H9 (cell line): ENCODE measurements around the gene ZFAND3. TPM values are rescaled to one million over a fixed set of nuclear protein-coding genes. Genes with fewer than 3 reads are reported as not detected.
A peak's percentile ranks its signal among the peaks of the same experiment; 100 is the strongest.

Source experiments
- DNase-seq: peaks from one replicate; pipeline ENCODE4 v3.0.0-alpha.2; 2017
- H2AFZ ChIP-seq: one replicate; pipeline ENCODE4 v1.6.1; 2013; ENCODE audit warnings: mild to moderate bottlenecking, low read length, control low read depth, moderate library complexity
- H2AK5ac ChIP-seq: 2 replicates; pipeline ENCODE4 v1.6.1; 2013; ENCODE audit warnings: low read length, control low read depth, mixed read lengths; ENCODE audit not compliant: insufficient read length
- H2BK120ac ChIP-seq: one replicate; pipeline ENCODE4 v1.6.1; 2013; ENCODE audit warnings: low read depth, mild to moderate bottlenecking, low read length, control low read depth, inconsistent platforms; ENCODE audit not compliant: poor library complexity, severe bottlenecking
- H2BK12ac ChIP-seq: 2 replicates; pipeline ENCODE4 v1.6.1; 2013; ENCODE audit warnings: low read length, control low read depth, mixed read lengths, low read depth; ENCODE audit not compliant: insufficient read length
- H2BK15ac ChIP-seq: 2 replicates; pipeline ENCODE4 v1.6.1; 2013; ENCODE audit warnings: low read depth, low read length, control low read depth
- H2BK20ac ChIP-seq: one replicate; pipeline ENCODE4 v1.6.1; 2013; ENCODE audit warnings: low read depth, mild to moderate bottlenecking, low read length, control low read depth, inconsistent platforms; ENCODE audit not compliant: poor library complexity, severe bottlenecking
- H2BK5ac ChIP-seq: 2 replicates; pipeline ENCODE4 v1.6.1; 2013; ENCODE audit warnings: low read length, control low read depth, mixed read lengths; ENCODE audit not compliant: insufficient read length
- H3K14ac ChIP-seq: 2 replicates; pipeline ENCODE4 v1.6.1; 2013; ENCODE audit warnings: low read length, control low read depth; ENCODE audit not compliant: insufficient read depth
- H3K18ac ChIP-seq: 2 replicates; pipeline ENCODE4 v1.6.1; 2013; ENCODE audit warnings: low read depth, mild to moderate bottlenecking, mixed read lengths, low read length, control low read depth; ENCODE audit not compliant: insufficient read length
- H3K23ac ChIP-seq: 2 replicates; pipeline ENCODE4 v1.6.1; 2013; ENCODE audit warnings: low read length, control low read depth, mixed read lengths, low read depth; ENCODE audit not compliant: insufficient read length
- H3K23me2 ChIP-seq: 2 replicates; pipeline ENCODE4 v1.6.1; 2013; ENCODE audit warnings: low read depth, mild to moderate bottlenecking, mixed read lengths, low read length, control low read depth; ENCODE audit not compliant: insufficient read length, poor library complexity, severe bottlenecking
- H3K27ac ChIP-seq: 2 replicates; pipeline ENCODE4 v1.5.1; 2013; ENCODE audit warnings: low read length, control low read depth, mixed read lengths, low read depth; ENCODE audit not compliant: insufficient read length
- H3K27me3 ChIP-seq: 2 replicates; pipeline ENCODE4 v1.6.1; 2013; ENCODE audit warnings: low read length, control low read depth, inconsistent platforms; ENCODE audit not compliant: insufficient read depth
- H3K4ac ChIP-seq: 2 replicates; pipeline ENCODE4 v1.6.1; 2013; ENCODE audit warnings: low read depth, mild to moderate bottlenecking, control low read depth, inconsistent platforms, low read length, moderate library complexity
- H3K4me1 ChIP-seq: 2 replicates; pipeline ENCODE4 v1.6.1; 2013; ENCODE audit warnings: low read length, control low read depth, inconsistent platforms; ENCODE audit not compliant: insufficient read depth
- H3K4me2 ChIP-seq: 2 replicates; pipeline ENCODE4 v1.6.1; 2013; ENCODE audit warnings: low read length, control low read depth, mixed read lengths; ENCODE audit not compliant: insufficient read length, insufficient read depth
- H3K56ac ChIP-seq: 2 replicates; pipeline ENCODE4 v1.6.1; 2013; ENCODE audit warnings: low read depth, mild to moderate bottlenecking, mixed read lengths, low read length, control low read depth; ENCODE audit not compliant: insufficient read length
- H3K79me1 ChIP-seq: 2 replicates; pipeline ENCODE4 v1.6.1; 2013; ENCODE audit warnings: low read depth, mild to moderate bottlenecking, moderate library complexity, low read length, control low read depth, inconsistent platforms; ENCODE audit not compliant: insufficient read depth, poor library complexity, severe bottlenecking
- H3K79me2 ChIP-seq: 2 replicates; pipeline ENCODE4 v1.6.1; 2013; ENCODE audit warnings: low read length, control low read depth, inconsistent platforms; ENCODE audit not compliant: insufficient read depth
- H3K9ac ChIP-seq: 2 replicates; pipeline ENCODE4 v1.6.1; 2013; ENCODE audit warnings: low read length, control low read depth, mixed read lengths; ENCODE audit not compliant: insufficient read length; ENCODE audit errors: extremely low read depth
- H3K9me3 ChIP-seq: one replicate; pipeline ENCODE4 v1.6.1; 2013; ENCODE audit warnings: low read depth, low read length, inconsistent platforms; ENCODE audit not compliant: control insufficient read depth
- H3T11ph ChIP-seq: one replicate; pipeline ENCODE4 v1.6.1; 2013; ENCODE audit warnings: mild to moderate bottlenecking, low read length, control low read depth, inconsistent platforms
- H4K20me1 ChIP-seq: one replicate; pipeline ENCODE4 v1.6.1; 2013; ENCODE audit not compliant: control insufficient read depth, insufficient read length, insufficient read depth
- H4K5ac ChIP-seq: 2 replicates; pipeline ENCODE4 v1.6.1; 2013; ENCODE audit warnings: low read depth, mild to moderate bottlenecking, mixed read lengths, low read length, control low read depth; ENCODE audit not compliant: insufficient read length
- H4K8ac ChIP-seq: replicated peaks from 2 replicates; pipeline ENCODE4 v1.6.1; 2013; ENCODE audit warnings: low read length, control low read depth, mixed read lengths, low read depth; ENCODE audit not compliant: insufficient read length
- H4K91ac ChIP-seq: 2 replicates; pipeline ENCODE4 v1.6.1; 2013; ENCODE audit warnings: low read depth, mild to moderate bottlenecking, moderate library complexity, mixed read lengths, low read length, control low read depth; ENCODE audit not compliant: insufficient read length
- H3K27ac Mint-ChIP-seq, 3 experiments: 2 replicates in 2 of 3; 3 replicates in 1 of 3; pipeline ENCODE4 v1.8.0; 2020 to 2021; ENCODE audit warnings: mixed read lengths in 3 of 3, mild to moderate bottlenecking in 1 of 3, moderate library complexity in 1 of 3
- H3K27me3 Mint-ChIP-seq: 2 replicates; pipeline ENCODE4 v1.8.0; 2021; ENCODE audit warnings: low read depth, mild to moderate bottlenecking, moderate library complexity, mixed read lengths
- H3K36me3 Mint-ChIP-seq, 3 experiments: 2 replicates in 2 of 3; 3 replicates in 1 of 3; pipeline ENCODE4 v1.8.0; 2020 to 2021; ENCODE audit warnings: low read depth in 3 of 3, mixed read lengths in 3 of 3; ENCODE audit not compliant: insufficient read depth in 1 of 3
- H3K4me1 Mint-ChIP-seq, 2 experiments: 2 replicates each; pipeline ENCODE4 v1.8.0; 2020; ENCODE audit warnings: mixed read lengths in 2 of 2
- H3K4me3 Mint-ChIP-seq, 2 experiments: 2 replicates in 1 of 2; 3 replicates in 1 of 2; pipeline ENCODE4 v1.8.0; 2020 to 2021; ENCODE audit warnings: mild to moderate bottlenecking in 2 of 2, mixed read lengths in 2 of 2, moderate library complexity in 1 of 2
- H3K9me3 Mint-ChIP-seq, 2 experiments: 2 replicates in 1 of 2; 3 replicates in 1 of 2; pipeline ENCODE4 v1.8.0; 2020; ENCODE audit warnings: mild to moderate bottlenecking in 2 of 2, mixed read lengths in 2 of 2, moderate library complexity in 1 of 2
- WGBS: extraction: QIAGEN DNeasy Blood & Tissue Kit; methylation state at CpG from one replicate; pipeline ENCODE4 v1.1.7; 2013; ENCODE audit warnings: missing lambda C conversion rate, low lambda C conversion rate, mixed read lengths; ENCODE audit not compliant: insufficient read length; ENCODE audit errors: extremely low coverage; 5-methylcytosine and 5-hydroxymethylcytosine counted together
- total RNA-seq: library from RNA; stranded (reverse); gene quantifications from 2 replicates; pipeline ENCODE4 v1.2.1, GENCODE V29; 2021
- TF ChIP-seq, protein P1 (sequence below): fragments of 200-600 bp; sonication (generic); conservative IDR thresholded peaks from 3 replicates; pipeline ENCODE4 v1.8.0; 2021; ENCODE audit warnings: antibody characterized with exemption, mild to moderate bottlenecking

ZFAND3 gene
- total RNA-seq, 1 experiment from 2014 or later: 57.7 TPM

DNA sequence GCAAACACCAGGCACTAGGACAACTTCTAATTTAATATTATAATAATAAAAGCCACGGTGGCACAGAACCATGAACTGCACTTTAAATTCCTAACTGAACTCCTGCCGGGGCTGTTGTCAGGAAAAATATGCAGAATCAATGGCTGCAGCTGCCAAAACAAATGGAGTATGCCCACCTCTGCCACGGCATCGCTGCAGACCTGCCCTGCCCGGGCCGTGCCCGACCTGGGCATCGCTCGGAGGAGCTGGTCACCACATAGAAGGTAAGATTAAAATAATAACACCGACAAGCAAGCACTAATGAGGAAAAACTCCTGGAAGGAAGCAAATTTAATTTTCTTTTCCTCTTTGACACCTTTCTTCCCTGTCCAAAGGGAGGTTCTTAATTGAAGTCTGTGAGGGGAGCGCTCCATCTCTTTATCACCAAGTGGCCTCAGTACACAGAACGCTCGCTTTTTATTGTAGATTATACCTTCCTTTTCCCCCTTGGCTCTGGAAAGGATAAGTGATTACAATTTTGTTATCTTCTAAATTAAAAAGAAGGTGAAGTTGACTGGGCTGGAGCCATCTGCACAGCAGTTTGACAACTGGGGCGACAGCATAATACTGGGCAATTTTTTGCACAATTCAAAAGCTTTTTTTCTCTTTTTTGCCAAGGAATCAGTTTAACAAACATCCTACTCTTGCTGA, 351.3 kb downstream of the ZFAND3 start:
- Mint-ChIP-seq H3K36me3 (no peaks in the 10 kb centered on the region; a peak in 1 of 7 replicates), H3K27ac (peak overlapping the region in 2 of 3 experiments; percentile 82 to 93; a peak in 4 of 7 replicates), H3K4me1 (peaks cover 25 to 50% of the 10 kb centered on the region in 2 experiments), H3K9me3 (no peaks in the 10 kb centered on the region), H3K4me3 (peak overlapping the region in 1 of 2 experiments; percentile 65; a peak in 1 of 5 replicates), H3K27me3 (no peaks in the 10 kb centered on the region; the same call in 1 of the 2 replicates)
- H2BK15ac ChIP-seq: no peak overlapping the region
- no peak overlapping the region for H4K91ac ChIP-seq
- no peak overlapping the region for H3K9ac ChIP-seq
- no CpG with 5 or more reads among the region's 14 CpGs for WGBS
- no peak overlapping the region for H3K4ac ChIP-seq
- H4K8ac ChIP-seq: no peak overlapping the region
- H3K9me3 ChIP-seq: no peaks in the 10 kb centered on the region
- H3K23ac ChIP-seq: no peak overlapping the region
- no peaks in the 10 kb centered on the region; the same call in 1 of the 2 replicates for H3K4me1 ChIP-seq
- no peaks in the 10 kb centered on the region for H3K79me1 ChIP-seq
- no peak overlapping the region for H2BK12ac ChIP-seq
- H2AK5ac ChIP-seq: no peak overlapping the region
- no peak overlapping the region for H3K18ac ChIP-seq
- TF ChIP-seq, protein P1, sequence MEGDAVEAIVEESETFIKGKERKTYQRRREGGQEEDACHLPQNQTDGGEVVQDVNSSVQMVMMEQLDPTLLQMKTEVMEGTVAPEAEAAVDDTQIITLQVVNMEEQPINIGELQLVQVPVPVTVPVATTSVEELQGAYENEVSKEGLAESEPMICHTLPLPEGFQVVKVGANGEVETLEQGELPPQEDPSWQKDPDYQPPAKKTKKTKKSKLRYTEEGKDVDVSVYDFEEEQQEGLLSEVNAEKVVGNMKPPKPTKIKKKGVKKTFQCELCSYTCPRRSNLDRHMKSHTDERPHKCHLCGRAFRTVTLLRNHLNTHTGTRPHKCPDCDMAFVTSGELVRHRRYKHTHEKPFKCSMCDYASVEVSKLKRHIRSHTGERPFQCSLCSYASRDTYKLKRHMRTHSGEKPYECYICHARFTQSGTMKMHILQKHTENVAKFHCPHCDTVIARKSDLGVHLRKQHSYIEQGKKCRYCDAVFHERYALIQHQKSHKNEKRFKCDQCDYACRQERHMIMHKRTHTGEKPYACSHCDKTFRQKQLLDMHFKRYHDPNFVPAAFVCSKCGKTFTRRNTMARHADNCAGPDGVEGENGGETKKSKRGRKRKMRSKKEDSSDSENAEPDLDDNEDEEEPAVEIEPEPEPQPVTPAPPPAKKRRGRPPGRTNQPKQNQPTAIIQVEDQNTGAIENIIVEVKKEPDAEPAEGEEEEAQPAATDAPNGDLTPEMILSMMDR: no peak
- H3K27me3 ChIP-seq: no peaks in the 10 kb centered on the region
- no peak overlapping the region for H3K14ac ChIP-seq
- no peaks in the 10 kb centered on the region for H3K79me2 ChIP-seq
- no peak for DNase-seq
- no peak overlapping the region for H2BK120ac ChIP-seq
- H3T11ph ChIP-seq: no peak overlapping the region
- no peaks in the 10 kb centered on the region for H3K23me2 ChIP-seq
- no peak overlapping the region for H3K4me2 ChIP-seq
- H3K27ac ChIP-seq: no peak overlapping the region
- H4K20me1 ChIP-seq: no peaks in the 10 kb centered on the region
- H2AFZ ChIP-seq: no peak overlapping the region
- no peak overlapping the region for H3K56ac ChIP-seq
- H4K5ac ChIP-seq: no peak overlapping the region
- H2BK20ac ChIP-seq: no peak overlapping the region
- no peak overlapping the region for H2BK5ac ChIP-seq
